Measurements from ENCODE around the gene CHPF2.

CHPF2 gene

DNA sequence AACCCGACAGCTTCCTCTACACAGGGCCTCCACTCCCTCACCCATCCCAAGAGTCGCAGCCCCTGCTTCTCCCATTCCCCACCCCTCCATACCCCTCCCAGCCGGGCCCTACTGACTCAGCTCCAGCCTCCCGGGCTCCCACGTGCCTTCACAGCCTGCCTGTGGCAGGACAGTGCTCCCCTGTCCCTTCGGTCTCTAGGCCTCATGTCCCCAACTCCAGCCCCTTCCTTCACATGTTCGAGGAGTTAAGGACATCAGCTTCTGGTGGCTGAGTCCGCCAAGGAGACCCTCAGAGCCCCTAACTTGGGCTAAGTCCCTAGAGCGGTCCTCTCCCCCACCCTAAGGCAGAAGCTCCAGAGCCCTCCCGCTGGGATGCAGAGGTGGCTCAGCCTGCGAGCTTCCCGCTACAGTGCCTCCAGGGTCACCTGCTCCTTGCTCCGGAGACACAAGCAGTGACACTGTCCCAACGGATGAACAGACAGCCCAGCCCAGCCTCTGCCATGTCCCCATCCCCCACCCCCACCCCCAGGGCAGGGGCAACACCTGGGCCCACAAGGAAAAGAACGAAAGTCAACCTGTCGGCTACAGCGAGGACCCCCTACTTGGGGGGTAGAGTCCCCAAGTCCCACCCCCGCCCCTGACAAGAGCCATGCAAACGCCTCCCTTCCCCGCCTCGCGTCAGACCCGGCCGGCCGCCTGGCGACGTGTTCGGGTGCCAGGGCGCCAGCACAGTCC, 15.5 kb downstream of the CHPF2 start:
- peak overlapping the region; percentile 38 for H4K91ac ChIP-seq (ENCODE audit: low read depth, low read length)
- no peaks in the 10 kb centered on the region for H3K36me3 ChIP-seq (ENCODE audit: control insufficient read depth in 1 of 2, insufficient read depth in 2 of 2, low read length in 2 of 2)
- H3K14ac ChIP-seq (ENCODE audit: low read length), result peak overlapping the region; percentile 59
- peaks cover 9% of the 10 kb centered on the region for H3K79me2 ChIP-seq (ENCODE audit: control insufficient read depth, insufficient read depth, low read length, poor library complexity)
- H4K8ac ChIP-seq (ENCODE audit: low read depth, low read length), result peak overlapping the region; percentile 66
- H3K79me1 ChIP-seq (ENCODE audit: low read length), result peaks cover 28% of the 10 kb centered on the region
- no peak overlapping the region for H4K12ac ChIP-seq (ENCODE audit: low read depth, low read length)
- peak overlapping the region; percentile 49 for H2BK5ac ChIP-seq (ENCODE audit: low read depth, low read length, poor library complexity)
- H2BK12ac ChIP-seq (ENCODE audit: low read length), result peak overlapping the region; percentile 44
- H3K4me1 ChIP-seq (ENCODE audit: control insufficient read depth in 1 of 2, insufficient read depth in 2 of 2, low read length in 2 of 2), result peaks cover 23 to 56% of the 10 kb centered on the region in 2 experiments
- WGBS (ENCODE audit: extremely low coverage, insufficient coverage, insufficient read length), result no CpG with 5 or more reads among the region's 29 CpGs
- H3K27me3 ChIP-seq (ENCODE audit: insufficient read depth, low read length), result peaks cover 6% of the 10 kb centered on the region
- H3K27ac ChIP-seq (ENCODE audit: low read depth, low read length), result peak overlapping the region; percentile 90
- peak overlapping the region; percentile 78 for H3K18ac ChIP-seq (ENCODE audit: low read length)
- no peak overlapping the region for H3K23ac ChIP-seq (ENCODE audit: low read length)
- peak overlapping the region; percentile 91 for H3K4me2 ChIP-seq (ENCODE audit: low read length)
- peak overlapping the region; percentile 80 for H2BK120ac ChIP-seq (ENCODE audit: insufficient read depth, low read length, poor library complexity)
- H2AK5ac ChIP-seq (ENCODE audit: low read length), result no peak overlapping the region
- DNase-seq, result peak in 1 of 2 donors; percentile 19
- no peaks in the 10 kb centered on the region for H3K9me3 ChIP-seq (ENCODE audit: insufficient read depth, low read depth, low read length)
- H3K4me3 ChIP-seq (ENCODE audit: low read depth, low read length), result peak overlapping the region; percentile 64
- peak overlapping the region; percentile 4 for H3K9ac ChIP-seq (ENCODE audit: low read length)
- H2AFZ ChIP-seq (ENCODE audit: insufficient read depth, low read length, poor library complexity), result peak overlapping the region; percentile 87
- H3K4ac ChIP-seq (ENCODE audit: low read depth, low read length), result peak overlapping the region; percentile 71

DNA sequence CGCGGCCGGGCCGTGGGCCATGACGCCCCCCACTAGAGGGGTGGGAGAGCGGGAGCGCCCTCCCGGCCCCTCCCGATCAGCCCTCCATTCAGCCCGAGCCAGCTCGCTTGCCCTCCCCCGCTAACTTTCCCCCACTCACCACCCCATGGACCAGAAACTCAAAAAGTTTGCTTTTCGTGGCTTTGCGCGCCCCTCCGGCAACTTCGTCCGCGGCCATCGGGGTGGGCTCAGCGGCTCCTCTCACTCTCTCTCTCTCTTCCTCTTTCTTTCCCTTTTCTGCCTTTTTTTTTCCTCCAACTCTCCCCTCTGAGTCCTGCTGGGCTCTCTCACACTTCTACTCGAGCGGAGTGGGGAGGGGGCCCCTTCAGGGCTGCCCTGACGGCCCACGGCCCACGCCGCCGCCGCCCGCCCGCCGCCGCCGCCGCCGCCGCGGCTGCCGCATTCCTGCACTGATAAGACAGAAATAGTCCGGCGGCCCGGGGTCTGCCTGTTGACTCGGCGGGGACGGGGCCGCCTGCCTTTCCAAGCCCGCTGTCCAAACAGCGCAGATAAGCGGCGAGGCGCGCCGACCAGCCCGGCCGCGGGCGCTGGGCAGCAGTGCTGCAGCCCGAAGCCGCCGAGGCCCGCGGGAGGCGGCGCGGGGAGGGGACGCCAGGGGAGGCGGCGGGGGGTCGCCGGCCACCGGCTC, 16.2 kb downstream of the CHPF2 start, which contains the start of gene SMARCD3:
Gene SMARCD3 (minus strand): TSS at position 349 of the 688 bp plus-strand sequence. CDS start 132 bp downstream, at position 217.
- Histone ChIP-seq H3K9ac (ENCODE audit: low read length) (peak within 1 kb of the TSS; percentile 6), H3K4me1 (ENCODE audit: control insufficient read depth in 1 of 2, insufficient read depth in 2 of 2, low read length in 2 of 2) (peaks cover 23 to 61% of the 10 kb centered on the region in 2 experiments), H3K27ac (ENCODE audit: low read depth, low read length) (peak within 1 kb of the TSS; percentile 90), H3K4me3 (ENCODE audit: low read depth, low read length) (peak within 1 kb of the TSS; percentile 64), H3K9me3 (ENCODE audit: insufficient read depth, low read depth, low read length) (no peaks in the 10 kb centered on the region), H3K79me2 (ENCODE audit: control insufficient read depth, insufficient read depth, low read length, poor library complexity) (peaks cover 9% of the 10 kb centered on the region), H2AFZ (ENCODE audit: insufficient read depth, low read length, poor library complexity) (peak within 1 kb of the TSS; percentile 87), H3K79me1 (ENCODE audit: low read length) (peaks cover 30% of the 10 kb centered on the region), H2BK120ac (ENCODE audit: insufficient read depth, low read length, poor library complexity) (peak within 1 kb of the TSS; percentile 80), H2AK5ac (ENCODE audit: low read length) (peak within 1 kb of the TSS; percentile 19), H4K8ac (ENCODE audit: low read depth, low read length) (peak within 1 kb of the TSS; percentile 66), H3K4me2 (ENCODE audit: low read length) (peak within 1 kb of the TSS; percentile 91), H3K18ac (ENCODE audit: low read length) (peak within 1 kb of the TSS; percentile 78), H2BK12ac (ENCODE audit: low read length) (peak within 1 kb of the TSS; percentile 44), H3K27me3 (ENCODE audit: insufficient read depth, low read length) (peaks cover 6% of the 10 kb centered on the region), H3K4ac (ENCODE audit: low read depth, low read length) (peak within 1 kb of the TSS; percentile 71), H4K91ac (ENCODE audit: low read depth, low read length) (peak within 1 kb of the TSS; percentile 38), H4K12ac (ENCODE audit: low read depth, low read length) (peak within 1 kb of the TSS; percentile 11), H2BK5ac (ENCODE audit: low read depth, low read length, poor library complexity) (peak within 1 kb of the TSS; percentile 65), H3K14ac (ENCODE audit: low read length) (peak within 1 kb of the TSS; percentile 61), H3K36me3 (ENCODE audit: control insufficient read depth in 1 of 2, insufficient read depth in 2 of 2, low read length in 2 of 2) (no peaks in the 10 kb centered on the region), H3K23ac (ENCODE audit: low read length) (no peak within 1 kb of the TSS)
- WGBS (ENCODE audit: extremely low coverage, insufficient coverage, insufficient read length), result no CpG with 5 or more reads among the region's 71 CpGs
- DNase-seq, result peak; percentile 34 to 64

DNA sequence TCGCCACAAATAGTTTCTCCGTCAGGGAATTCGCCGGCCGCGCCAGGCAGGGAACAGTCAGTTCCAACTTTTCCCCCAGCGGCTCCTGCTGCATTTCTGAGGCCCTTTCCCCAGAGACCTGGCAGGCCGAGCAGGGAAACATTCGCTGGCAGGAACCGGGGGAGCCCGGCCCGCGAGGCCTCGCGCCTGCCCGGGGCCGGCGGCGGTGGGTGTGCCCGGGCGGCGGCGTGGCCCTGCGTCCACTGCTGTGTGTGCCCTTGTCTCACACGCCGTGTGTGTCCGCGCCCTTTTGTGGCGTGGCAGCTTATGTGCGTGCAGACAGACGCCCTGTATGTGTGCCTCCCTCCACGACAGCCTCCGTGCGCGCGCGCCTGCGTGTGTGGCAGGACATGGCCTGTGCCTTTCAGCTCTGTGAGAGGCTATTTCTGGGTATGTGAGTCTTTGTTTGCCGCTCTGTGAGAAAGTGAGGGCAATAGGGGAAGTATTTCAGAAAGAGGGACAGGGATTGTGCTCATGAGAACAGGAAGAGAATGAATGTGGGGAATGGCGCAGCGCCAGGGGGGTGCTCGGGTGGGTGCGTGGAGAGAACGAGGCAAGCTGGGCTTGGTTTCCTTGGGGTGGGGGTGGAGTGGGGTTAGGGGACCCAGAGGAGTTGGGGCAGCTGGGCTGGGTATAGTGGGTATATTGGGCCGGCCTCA, 16.9 kb downstream of the CHPF2 start:
- Histone ChIP-seq H2BK5ac (ENCODE audit: low read depth, low read length, poor library complexity) (peak overlapping the region; percentile 65), H2BK12ac (ENCODE audit: low read length) (peak overlapping the region; percentile 13)
- no CpG with 5 or more reads among the region's 45 CpGs for WGBS (ENCODE audit: extremely low coverage, insufficient coverage, insufficient read length)

DNA sequence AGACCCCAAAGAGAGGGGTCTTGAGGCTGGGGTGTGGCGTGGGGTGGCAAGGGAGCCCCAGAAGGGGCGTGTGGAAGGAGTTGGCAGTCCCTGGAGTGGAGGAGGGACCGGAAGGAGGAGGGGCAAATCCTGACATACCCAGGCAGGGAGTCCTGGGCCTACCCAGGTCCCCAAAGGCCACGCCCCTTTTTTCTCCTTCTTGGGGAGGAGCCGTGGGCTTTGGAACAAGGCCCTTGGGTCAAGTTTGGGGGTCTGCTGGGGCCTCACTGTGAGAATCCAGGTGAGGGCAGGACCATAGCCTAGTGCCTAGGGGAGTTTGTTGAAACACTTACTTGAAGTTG, 17.4 kb downstream of the CHPF2 start:
- peaks cover 4% of the 10 kb centered on the region for H3K27me3 ChIP-seq (ENCODE audit: insufficient read depth, low read length)
- no peak overlapping the region for H3K18ac ChIP-seq (ENCODE audit: low read length)
- no peak overlapping the region for H2BK12ac ChIP-seq (ENCODE audit: low read length)
- H2AK5ac ChIP-seq (ENCODE audit: low read length), result no peak overlapping the region
- no peak overlapping the region for H2BK5ac ChIP-seq (ENCODE audit: low read depth, low read length, poor library complexity)
- peak overlapping the region; percentile 12 for H2BK120ac ChIP-seq (ENCODE audit: insufficient read depth, low read length, poor library complexity)
- peak overlapping the region; percentile 76 for H2AFZ ChIP-seq (ENCODE audit: insufficient read depth, low read length, poor library complexity)
- WGBS (ENCODE audit: extremely low coverage, insufficient coverage, insufficient read length), result no CpG with 5 or more reads among the region's 5 CpGs
- no peak overlapping the region for H3K27ac ChIP-seq (ENCODE audit: low read depth, low read length)
- no peak overlapping the region for H4K91ac ChIP-seq (ENCODE audit: low read depth, low read length)
- no peak overlapping the region for H3K4ac ChIP-seq (ENCODE audit: low read depth, low read length)
- H3K14ac ChIP-seq (ENCODE audit: low read length), result no peak overlapping the region
- no peak overlapping the region for H4K12ac ChIP-seq (ENCODE audit: low read depth, low read length)
- H3K4me3 ChIP-seq (ENCODE audit: low read depth, low read length), result no peak overlapping the region
- H3K79me1 ChIP-seq (ENCODE audit: low read length), result peaks cover 30% of the 10 kb centered on the region
- peaks cover 9% of the 10 kb centered on the region for H3K79me2 ChIP-seq (ENCODE audit: control insufficient read depth, insufficient read depth, low read length, poor library complexity)
- no peaks in the 10 kb centered on the region for H3K9me3 ChIP-seq (ENCODE audit: insufficient read depth, low read depth, low read length)
- peak overlapping the region; percentile 91 for H3K4me2 ChIP-seq (ENCODE audit: low read length)
- peaks cover 23 to 61% of the 10 kb centered on the region in 2 experiments for H3K4me1 ChIP-seq (ENCODE audit: control insufficient read depth in 1 of 2, insufficient read depth in 2 of 2, low read length in 2 of 2)
- no peaks in the 10 kb centered on the region for H3K36me3 ChIP-seq (ENCODE audit: control insufficient read depth in 1 of 2, insufficient read depth in 2 of 2, low read length in 2 of 2)
- no peak overlapping the region for H4K8ac ChIP-seq (ENCODE audit: low read depth, low read length)
- H3K23ac ChIP-seq (ENCODE audit: low read length), result no peak overlapping the region
- H3K9ac ChIP-seq (ENCODE audit: low read length), result no peak overlapping the region
- peak in 1 of 2 donors; percentile 38 for DNase-seq

More for the DNA sequence above, 16.9 kb downstream of the CHPF2 start:
- DNase-seq, result peak; percentile 27 to 70
- Histone ChIP-seq H2AFZ (ENCODE audit: insufficient read depth, low read length, poor library complexity) (peak overlapping the region; percentile 76), H4K91ac (ENCODE audit: low read depth, low read length) (peak overlapping the region; percentile 38), H3K18ac (ENCODE audit: low read length) (peak overlapping the region; percentile 39), H3K14ac (ENCODE audit: low read length) (peak overlapping the region; percentile 61), H3K79me1 (ENCODE audit: low read length) (peaks cover 30% of the 10 kb centered on the region), H3K23ac (ENCODE audit: low read length) (no peak overlapping the region), H3K27ac (ENCODE audit: low read depth, low read length) (peak overlapping the region; percentile 90), H3K4me3 (ENCODE audit: low read depth, low read length) (peak overlapping the region; percentile 54), H3K4me1 (ENCODE audit: control insufficient read depth in 1 of 2, insufficient read depth in 2 of 2, low read length in 2 of 2) (peaks cover 23 to 61% of the 10 kb centered on the region in 2 experiments), H3K4ac (ENCODE audit: low read depth, low read length) (peak overlapping the region; percentile 5), H3K4me2 (ENCODE audit: low read length) (peak overlapping the region; percentile 91), H3K27me3 (ENCODE audit: insufficient read depth, low read length) (peaks cover 6% of the 10 kb centered on the region), H4K12ac (ENCODE audit: low read depth, low read length) (peak overlapping the region; percentile 10), H3K9ac (ENCODE audit: low read length) (peak overlapping the region; percentile 6), H2AK5ac (ENCODE audit: low read length) (peak overlapping the region; percentile 19), H3K79me2 (ENCODE audit: control insufficient read depth, insufficient read depth, low read length, poor library complexity) (peaks cover 9% of the 10 kb centered on the region), H3K9me3 (ENCODE audit: insufficient read depth, low read depth, low read length) (no peaks in the 10 kb centered on the region), H4K8ac (ENCODE audit: low read depth, low read length) (peak overlapping the region; percentile 58), H2BK120ac (ENCODE audit: insufficient read depth, low read length, poor library complexity) (peak overlapping the region; percentile 24), H3K36me3 (ENCODE audit: control insufficient read depth in 1 of 2, insufficient read depth in 2 of 2, low read length in 2 of 2) (no peaks in the 10 kb centered on the region)

All from trophoblast cell (in vitro differentiated cells and primary cell).